ENCODE measurements around the gene HSPB6. TPM values are rescaled to one million over a fixed set of nuclear protein-coding genes. Genes with fewer than 3 reads are reported as not detected.
"Not testable (repeated sequence)": the region's sequence is repeated elsewhere in the genome, so short reads cannot be mapped to it uniquely, and the experiment has no call there.

HSPB6 gene
- polyA plus RNA-seq, 6 donors from 2014 or later, result not detected

DNA sequence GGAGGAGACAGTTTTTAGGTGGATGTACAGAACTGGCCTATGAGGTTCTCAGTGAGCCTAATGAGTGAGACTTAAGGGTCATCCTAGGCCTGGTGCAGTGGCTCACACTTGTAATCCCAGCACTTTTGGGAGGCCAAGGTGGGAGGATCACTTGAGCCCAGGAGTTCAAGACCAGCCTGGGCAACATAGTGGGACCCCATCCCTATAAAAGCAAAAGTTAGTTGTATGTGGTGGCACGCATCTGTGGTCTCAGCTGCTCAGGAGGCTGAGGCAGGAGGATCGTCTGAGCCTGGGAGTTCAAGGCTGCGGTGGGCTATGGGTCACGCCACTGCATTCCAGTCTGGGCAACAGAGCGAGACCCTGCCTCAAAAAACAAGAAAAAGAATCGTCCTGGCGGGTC lies 32.7 kb downstream of the HSPB6 start:
- peak overlapping the region in 1 of 8 donors; percentile 30 for H3K4me3 Mint-ChIP-seq
- peak overlapping the region in 1 of 6 donors; percentile 59 for H3K27ac Mint-ChIP-seq
- peaks cover 20 to 43% (median 26%) of the 10 kb centered on the region in 3 donors for H3K4me1 Mint-ChIP-seq
- DNase-seq; ATAC-seq (ENCODE audit: low read depth in 2 of 2); H3K9me3 Mint-ChIP-seq; H3K27me3 Mint-ChIP-seq: not testable (repeated sequence)
- peaks cover 0 to 28% of the 10 kb centered on the region in 2 donors for H3K36me3 Mint-ChIP-seq

DNA sequence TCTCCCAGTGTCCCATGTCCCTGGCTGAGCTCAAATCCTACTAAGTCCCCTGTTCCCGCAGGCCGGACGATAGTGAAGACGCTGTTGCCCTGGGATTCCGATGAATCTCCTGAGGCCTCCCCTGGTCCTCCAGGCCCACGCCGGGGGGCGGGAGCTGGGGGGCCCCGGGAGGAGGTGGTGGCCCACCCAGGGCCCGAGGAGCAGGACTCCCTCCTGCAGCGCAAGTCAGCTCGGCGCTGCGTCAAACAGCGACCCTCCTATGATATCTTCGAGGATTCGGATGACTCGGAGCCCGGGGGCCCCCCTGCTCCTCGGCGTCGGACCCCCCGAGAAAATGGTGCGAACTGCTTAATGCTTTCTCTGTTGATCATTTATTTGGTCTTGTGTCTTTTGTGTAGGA lies 33.2 kb downstream of the HSPB6 start:
- peaks cover 0 to 28% of the 10 kb centered on the region in 2 donors for H3K36me3 Mint-ChIP-seq
- H3K27ac Mint-ChIP-seq, result no peak overlapping the region
- peaks cover 24 to 48% (median 26%) of the 10 kb centered on the region in 3 donors for H3K4me1 Mint-ChIP-seq
- H3K9me3 Mint-ChIP-seq, result no peaks in the 10 kb centered on the region
- ATAC-seq (ENCODE audit: low read depth in 2 of 2), result no peak
- DNase-seq, result no peak
- no peaks in the 10 kb centered on the region for H3K27me3 Mint-ChIP-seq
- H3K4me3 Mint-ChIP-seq, result peak overlapping the region in 1 of 8 donors; percentile 30

DNA sequence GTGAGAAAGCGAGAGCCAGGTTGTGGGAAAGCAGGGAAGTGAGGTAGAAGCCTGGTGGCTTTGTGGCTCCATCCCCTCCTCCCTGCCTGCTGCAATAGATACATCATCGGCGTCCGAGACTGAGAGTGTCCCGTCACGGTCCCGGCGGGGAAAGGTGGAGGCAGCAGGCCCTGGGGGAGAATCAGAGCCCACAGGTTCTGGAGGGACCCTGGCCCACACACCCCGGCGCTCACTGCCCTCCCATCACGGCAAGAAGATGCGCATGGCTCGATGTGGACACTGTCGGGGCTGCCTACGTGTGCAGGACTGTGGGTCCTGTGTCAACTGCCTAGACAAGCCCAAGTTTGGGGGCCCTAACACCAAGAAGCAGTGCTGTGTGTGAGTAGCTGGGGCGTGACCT lies 33.9 kb downstream of the HSPB6 start:
- no peaks in the 10 kb centered on the region for H3K9me3 Mint-ChIP-seq
- H3K4me1 Mint-ChIP-seq, result peaks cover 22 to 45% (median 28%) of the 10 kb centered on the region in 3 donors
- ATAC-seq (ENCODE audit: low read depth in 2 of 2) (no peak), DNase-seq (no peak)
- no peak overlapping the region for H3K4me3 Mint-ChIP-seq
- peaks cover 0 to 28% of the 10 kb centered on the region in 2 donors for H3K36me3 Mint-ChIP-seq
- H3K27ac Mint-ChIP-seq, result no peak overlapping the region
- no peaks in the 10 kb centered on the region for H3K27me3 Mint-ChIP-seq

GRCh38 chr19:35722461-35722860 lies 34.4 kb downstream of the HSPB6 start:
- DNase-seq, result no peak
- no peaks in the 10 kb centered on the region for H3K9me3 Mint-ChIP-seq
- no peak overlapping the region for H3K4me3 Mint-ChIP-seq
- no peak for ATAC-seq (ENCODE audit: low read depth in 2 of 2)
- peaks cover 22 to 44% (median 28%) of the 10 kb centered on the region in 3 donors for H3K4me1 Mint-ChIP-seq
- peak overlapping the region in 1 of 6 donors; percentile 2 for H3K27ac Mint-ChIP-seq
- peaks cover 0 to 28% of the 10 kb centered on the region in 2 donors for H3K36me3 Mint-ChIP-seq
- no peaks in the 10 kb centered on the region for H3K27me3 Mint-ChIP-seq

DNA sequence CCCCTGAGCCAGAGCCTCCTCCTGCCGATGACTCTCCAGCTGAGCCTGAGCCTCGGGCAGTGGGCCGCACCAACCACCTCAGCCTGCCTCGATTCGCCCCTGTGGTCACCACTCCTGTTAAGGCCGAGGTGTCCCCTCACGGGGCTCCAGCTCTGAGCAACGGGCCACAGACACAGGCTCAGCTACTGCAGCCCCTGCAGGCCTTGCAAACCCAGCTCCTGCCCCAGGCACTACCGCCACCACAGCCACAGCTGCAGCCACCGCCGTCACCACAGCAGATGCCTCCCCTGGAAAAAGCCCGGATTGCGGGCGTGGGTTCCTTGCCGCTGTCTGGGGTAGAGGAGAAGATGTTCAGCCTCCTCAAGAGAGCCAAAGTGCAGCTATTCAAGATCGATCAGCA lies 35.5 kb downstream of the HSPB6 start:
- peak overlapping the region in 3 of 8 donors; percentile 7 to 56 (median 21) for H3K4me3 Mint-ChIP-seq
- ATAC-seq (ENCODE audit: low read depth in 2 of 2) (no peak), DNase-seq (no peak)
- H3K9me3 Mint-ChIP-seq, result no peaks in the 10 kb centered on the region
- peaks cover 26 to 49% (median 33%) of the 10 kb centered on the region in 3 donors for H3K4me1 Mint-ChIP-seq
- H3K36me3 Mint-ChIP-seq, result peaks cover 0 to 27% of the 10 kb centered on the region in 2 donors
- peak overlapping the region in 2 of 6 donors; percentile 18 to 27 for H3K27ac Mint-ChIP-seq
- H3K27me3 Mint-ChIP-seq, result no peaks in the 10 kb centered on the region

DNA sequence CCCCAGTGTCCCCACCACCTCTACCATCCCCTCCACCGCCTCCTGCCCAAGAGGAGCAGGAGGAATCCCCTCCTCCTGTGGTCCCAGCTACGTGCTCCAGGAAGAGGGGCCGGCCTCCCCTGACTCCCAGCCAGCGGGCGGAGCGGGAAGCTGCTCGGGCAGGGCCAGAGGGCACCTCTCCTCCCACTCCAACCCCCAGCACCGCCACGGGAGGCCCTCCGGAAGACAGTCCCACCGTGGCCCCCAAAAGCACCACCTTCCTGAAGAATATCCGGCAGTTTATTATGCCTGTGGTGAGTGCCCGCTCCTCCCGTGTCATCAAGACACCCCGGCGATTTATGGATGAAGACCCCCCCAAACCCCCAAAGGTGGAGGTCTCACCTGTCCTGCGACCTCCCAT lies 36.2 kb downstream of the HSPB6 start:
- no peak for ATAC-seq (ENCODE audit: low read depth in 2 of 2)
- no peaks in the 10 kb centered on the region for H3K27me3 Mint-ChIP-seq
- H3K4me3 Mint-ChIP-seq, result peak overlapping the region in 1 of 8 donors; percentile 70
- H3K36me3 Mint-ChIP-seq, result peaks cover 0 to 20% of the 10 kb centered on the region in 2 donors
- no peak for DNase-seq
- peaks cover 33 to 56% (median 40%) of the 10 kb centered on the region in 3 donors for H3K4me1 Mint-ChIP-seq
- H3K9me3 Mint-ChIP-seq, result no peaks in the 10 kb centered on the region
- peak overlapping the region in 2 of 6 donors; percentile 29 to 55 for H3K27ac Mint-ChIP-seq

DNA sequence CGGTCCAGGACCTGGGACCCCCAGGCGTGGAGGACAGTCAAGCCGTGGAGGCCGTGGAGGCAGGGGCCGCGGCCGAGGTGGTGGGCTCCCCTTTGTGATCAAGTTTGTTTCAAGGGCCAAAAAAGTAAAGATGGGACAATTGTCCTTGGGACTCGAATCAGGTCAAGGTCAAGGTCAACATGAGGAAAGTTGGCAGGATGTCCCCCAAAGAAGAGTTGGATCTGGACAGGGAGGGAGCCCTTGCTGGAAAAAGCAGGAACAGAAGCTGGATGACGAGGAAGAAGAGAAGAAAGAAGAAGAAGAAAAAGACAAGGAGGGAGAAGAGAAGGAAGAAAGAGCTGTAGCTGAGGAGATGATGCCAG lies 36.7 kb downstream of the HSPB6 start:
- Mint-ChIP-seq H3K9me3 (no peaks in the 10 kb centered on the region), H3K27ac (peak overlapping the region in 2 of 6 donors; percentile 55 to 87), H3K36me3 (peaks cover 0 to 19% of the 10 kb centered on the region in 2 donors), H3K4me1 (peaks cover 34 to 59% (median 40%) of the 10 kb centered on the region in 3 donors), H3K4me3 (peak overlapping the region in 4 of 8 donors; percentile 37 to 81 (median 56)), H3K27me3 (no peaks in the 10 kb centered on the region)
- ATAC-seq (ENCODE audit: low read depth in 2 of 2), result no peak
- DNase-seq, result no peak

- Mint-ChIP-seq H3K9me3 (no peaks in the 10 kb centered on the region), H3K4me1 (peaks cover 39 to 63% (median 40%) of the 10 kb centered on the region in 3 donors), H3K4me3 (peak overlapping the region; percentile 78 to 95 (median 89)), H3K27me3 (no peaks in the 10 kb centered on the region), H3K36me3 (peaks cover 0 to 19% of the 10 kb centered on the region in 2 donors), H3K27ac (peak overlapping the region in 1 of 6 donors; percentile 55)
- DNase-seq, result no peak
- ATAC-seq (ENCODE audit: low read depth in 2 of 2), result no peak
Measured at GRCh38 chr19:35719402-35720162, 37.2 kb downstream of the HSPB6 start.

- no peak for DNase-seq
- Mint-ChIP-seq H3K36me3 (peaks cover 0 to 12% of the 10 kb centered on the region in 2 donors), H3K27ac (peak overlapping the region in 5 of 6 donors; percentile 55 to 93 (median 85)), H3K9me3 (no peaks in the 10 kb centered on the region), H3K4me1 (peaks cover 48 to 68% (median 51%) of the 10 kb centered on the region in 3 donors), H3K4me3 (peak overlapping the region; percentile 78 to 95 (median 89)), H3K27me3 (no peaks in the 10 kb centered on the region)
- ATAC-seq (ENCODE audit: low read depth in 2 of 2), result no peak
Measured at GRCh38 chr19:35718345-35719041, 38.3 kb downstream of the HSPB6 start.

DNA sequence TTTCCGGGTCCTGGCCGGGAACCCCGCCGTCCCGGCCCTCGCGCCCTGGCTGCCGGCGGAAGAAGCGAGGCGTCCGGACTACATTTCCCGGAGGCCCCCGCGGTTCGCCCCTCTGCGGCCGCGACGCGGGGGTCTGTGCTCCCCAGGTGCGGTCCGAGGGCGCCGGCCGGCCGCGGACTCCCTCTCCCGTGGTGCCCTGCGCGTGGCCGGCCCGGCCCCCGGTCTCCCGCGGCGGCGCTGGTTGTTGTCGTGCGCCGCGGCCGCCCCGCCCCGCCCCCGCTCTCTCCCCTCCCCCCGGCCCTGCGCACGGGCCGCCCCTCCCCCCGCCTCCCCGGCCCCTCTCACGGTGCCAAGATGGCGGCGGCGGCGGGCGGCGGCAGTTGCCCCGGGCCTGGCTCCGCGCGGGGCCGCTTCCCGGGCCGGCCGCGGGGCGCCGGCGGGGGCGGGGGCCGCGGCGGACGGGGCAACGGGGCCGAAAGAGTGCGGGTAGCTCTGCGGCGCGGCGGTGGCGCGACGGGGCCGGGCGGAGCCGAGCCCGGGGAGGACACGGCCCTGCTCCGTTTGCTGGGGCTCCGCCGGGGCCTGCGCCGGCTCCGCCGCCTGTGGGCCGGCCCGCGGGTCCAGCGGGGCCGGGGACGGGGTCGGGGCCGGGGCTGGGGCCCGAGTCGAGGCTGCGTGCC lies 39.0 kb downstream of the HSPB6 start, which contains the start of gene KMT2B:
Gene KMT2B, plus strand, starts transcription at position 339 of the 680 bp plus-strand sequence. Its CDS starts 16 bp downstream, at position 355.
- Mint-ChIP-seq H3K4me1 (peaks cover 52 to 69% (median 54%) of the 10 kb centered on the region in 3 donors), H3K27me3 (no peaks in the 10 kb centered on the region), H3K4me3 (peak within 1 kb of the TSS; percentile 88 to 98 (median 94)), H3K27ac (peak within 1 kb of the TSS; percentile 87 to 94 (median 93)), H3K9me3 (no peaks in the 10 kb centered on the region), H3K36me3 (peaks cover 0 to 8% of the 10 kb centered on the region in 2 donors)
- ATAC-seq (ENCODE audit: low read depth in 2 of 2) (peak; percentile 32 to 37), DNase-seq (no peak)

DNA sequence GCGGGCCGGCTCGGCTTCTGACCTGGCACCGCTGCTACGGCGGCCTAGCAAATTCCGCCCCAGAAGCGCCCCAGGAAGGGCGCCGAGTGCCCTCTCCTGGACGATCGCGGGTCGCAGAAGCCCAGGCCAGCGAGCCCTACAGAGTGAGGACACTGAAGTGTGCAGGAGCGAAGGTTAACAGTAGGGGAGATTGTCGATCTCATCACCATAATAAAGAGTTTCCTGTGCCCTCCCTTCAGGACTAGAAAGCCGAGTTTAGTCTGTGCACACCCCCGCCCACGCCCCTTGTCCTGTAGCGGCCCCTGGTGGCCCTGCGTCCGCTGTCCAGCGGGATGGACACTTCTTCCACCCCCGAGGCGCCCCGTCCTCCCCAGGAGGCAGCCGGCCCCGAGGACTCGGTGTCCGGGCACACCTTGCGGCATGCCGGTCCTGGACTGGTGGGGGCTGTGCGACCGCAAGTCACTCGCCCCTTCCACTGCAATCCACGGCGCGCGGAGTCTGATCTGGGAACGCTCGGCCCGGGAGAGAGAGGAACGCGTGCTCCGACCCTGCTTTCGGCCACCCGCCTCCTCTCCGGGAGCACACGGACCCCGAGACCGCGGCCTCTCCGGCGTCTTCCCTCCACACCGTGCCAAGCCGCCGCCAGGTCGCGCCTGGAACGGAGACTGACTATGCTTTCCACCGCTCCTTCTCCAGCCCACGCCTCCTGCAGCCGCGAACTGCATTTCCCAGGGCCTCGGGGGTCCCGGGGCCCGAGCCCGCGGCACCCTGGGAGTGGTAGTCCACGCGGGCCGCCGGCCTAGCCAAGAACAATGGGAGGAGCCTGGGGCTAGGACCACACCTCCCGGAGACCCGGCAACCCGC lies 39.8 kb downstream of the HSPB6 start:
- Mint-ChIP-seq H3K27ac (peak overlapping the region; percentile 87 to 94 (median 93)), H3K4me1 (peaks cover 55 to 63% (median 59%) of the 10 kb centered on the region in 3 donors), H3K27me3 (no peaks in the 10 kb centered on the region), H3K36me3 (peaks cover 0 to 8% of the 10 kb centered on the region in 2 donors), H3K9me3 (no peaks in the 10 kb centered on the region), H3K4me3 (peak overlapping the region; percentile 87 to 98 (median 94))
- DNase-seq, result peak; percentile 97
- peak; percentile 82 to 83 for ATAC-seq (ENCODE audit: low read depth in 2 of 2)

DNA sequence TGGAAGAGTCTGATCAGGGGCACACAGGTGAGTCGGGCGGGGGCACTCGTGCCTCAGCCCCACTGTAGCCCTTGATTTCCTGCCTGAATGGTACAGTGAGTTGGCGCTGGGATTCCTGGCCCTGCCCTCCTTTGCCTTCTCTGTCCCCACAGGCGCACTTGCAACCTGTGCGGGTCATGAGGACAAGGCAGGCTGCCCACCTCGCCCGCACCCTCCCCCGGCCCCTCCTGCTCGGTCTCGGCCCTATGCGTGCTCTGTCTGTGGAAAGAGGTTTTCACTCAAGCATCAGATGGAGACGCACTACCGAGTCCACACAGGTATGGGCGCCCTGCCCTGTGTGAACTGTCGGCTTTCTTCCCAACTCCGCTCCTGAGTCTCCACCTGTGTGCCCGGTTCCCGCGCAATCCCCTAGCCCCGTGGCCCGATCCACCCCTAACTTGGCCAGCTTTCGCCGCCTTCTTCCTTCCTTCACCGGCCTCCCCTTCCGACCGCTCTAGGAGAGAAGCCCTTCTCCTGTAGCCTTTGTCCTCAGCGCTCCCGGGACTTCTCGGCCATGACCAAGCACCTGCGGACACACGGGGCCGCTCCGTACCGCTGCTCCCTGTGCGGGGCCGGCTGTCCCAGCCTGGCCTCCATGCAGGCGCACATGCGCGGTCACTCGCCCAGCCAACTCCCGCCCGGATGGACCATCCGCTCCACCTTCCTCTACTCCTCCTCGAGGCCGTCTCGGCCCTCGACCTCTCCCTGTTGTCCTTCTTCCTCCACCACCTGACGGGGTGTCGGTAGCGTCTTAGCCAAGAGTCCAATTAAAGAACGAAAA lies 40.6 kb downstream of the HSPB6 start:
- H3K4me3 Mint-ChIP-seq, result peak overlapping the region; percentile 87 to 98 (median 94)
- peak overlapping the region; percentile 87 to 94 (median 93) for H3K27ac Mint-ChIP-seq
- H3K27me3 Mint-ChIP-seq, result no peaks in the 10 kb centered on the region
- DNase-seq, result no peak
- peaks cover 52 to 59% (median 57%) of the 10 kb centered on the region in 3 donors for H3K4me1 Mint-ChIP-seq
- H3K9me3 Mint-ChIP-seq, result no peaks in the 10 kb centered on the region
- ATAC-seq (ENCODE audit: low read depth in 2 of 2), result no peak
- H3K36me3 Mint-ChIP-seq, result peaks cover 0 to 8% of the 10 kb centered on the region in 2 donors

Data from naive B cell (primary cell).